OCI-LY3 (cell line): Measurements from ENCODE around the gene XPO6.

ENCODE experiments used
- H2AFZ ChIP-seq: fragments of 200-600, 300-600 bp; shearing (Covaris generic); 2 replicates; pipeline ENCODE4 v1.6.0; 2014; ENCODE audit warnings: antibody characterized with exemption, low read depth, low read length
- H3K27ac ChIP-seq: fragments of 200-600, 300-600 bp; sonication (generic); 2 replicates; pipeline ENCODE4 v1.5.1; 2014; ENCODE audit warnings: mild to moderate bottlenecking, low read length, moderate library complexity, mixed read lengths
- H3K27me3 ChIP-seq: fragments of 200-600, 300-600 bp; sonication (generic); 2 replicates; pipeline ENCODE4 v1.6.1; 2014; ENCODE audit warnings: low read depth, low read length, mixed read lengths
- H3K36me3 ChIP-seq: fragments of 200-600, 300-600 bp; sonication (generic); replicated peaks from 2 replicates; pipeline ENCODE3; 2014; ENCODE audit warnings: low read depth, low read length, mixed read lengths
- H3K4me1 ChIP-seq: fragments of 300-600, 200-600 bp; sonication (generic); 2 replicates; pipeline ENCODE4 v1.6.1; 2014; ENCODE audit warnings: low read length, mixed read lengths
- H3K4me2 ChIP-seq: fragments of 200-600, 300-600 bp; sonication (generic); 2 replicates; pipeline ENCODE4 v1.6.1; 2014; ENCODE audit warnings: low read length, mixed read lengths
- H3K4me3 ChIP-seq: fragments of 300-600, 200-600 bp; sonication (generic); 2 replicates; pipeline ENCODE4 v1.5.1; 2014; ENCODE audit warnings: antibody characterized with exemption, mild to moderate bottlenecking, low read length, moderate library complexity
- H3K79me2 ChIP-seq: fragments of 300-600, 200-600 bp; shearing (Covaris generic); 2 replicates; pipeline ENCODE4 v1.6.1; 2014; ENCODE audit warnings: mild to moderate bottlenecking, low read length, mixed read lengths
- H3K9ac ChIP-seq: fragments of 300-600, 200-600 bp; shearing (Covaris generic); 2 replicates; pipeline ENCODE4 v1.6.0; 2014; ENCODE audit warnings: mild to moderate bottlenecking, low read length, moderate library complexity
- H3K9me3 ChIP-seq: fragments of 200-600, 300-600 bp; shearing (Covaris generic); 2 replicates; pipeline ENCODE4 v1.6.1; 2014; ENCODE audit warnings: low read length, mixed read lengths; ENCODE audit not compliant: insufficient read depth
- H4K20me1 ChIP-seq: fragments of 200-600, 300-600 bp; sonication (generic); 2 replicates; pipeline ENCODE4 v1.6.1; 2016; ENCODE audit warnings: low read length, mixed read lengths; ENCODE audit not compliant: insufficient read depth
- CTCF ChIP-seq: fragments of 200-600, 300-600 bp; sonication (generic); IDR thresholded peaks from 2 replicates; pipeline ENCODE4 v1.5.1; 2014; ENCODE audit warnings: antibody characterized with exemption, low read length, low read depth
- EZH2phosphoT487 ChIP-seq: fragments of 200-600 bp; shearing (Covaris generic); IDR thresholded peaks from 2 replicates; pipeline ENCODE4 v1.6.1; 2018; ENCODE audit warnings: antibody characterized with exemption, mixed run types, low read depth

Gene XPO6

GRCh38 chr16:28140788-28141618 is 70.8 kb downstream of the XPO6 start:
- Histone ChIP-seq H3K79me2 (peaks cover 73% of the 10 kb centered on the region), H3K4me2 (peak overlapping the region; percentile 18; the same call in 1 of the 2 replicates), H2AFZ (no peak overlapping the region), H3K4me1 (peaks cover 9% of the 10 kb centered on the region), H3K36me3 (peaks cover 65% of the 10 kb centered on the region), H4K20me1 (peaks cover 11% of the 10 kb centered on the region), H3K27ac (peak overlapping the region; percentile 57), H3K27me3 (no peaks in the 10 kb centered on the region), H3K9me3 (no peaks in the 10 kb centered on the region), H3K4me3 (no peak overlapping the region), H3K9ac (no peak overlapping the region)
- TF ChIP-seq EZH2phosphoT487 (no peak), CTCF (no peak)

DNA sequence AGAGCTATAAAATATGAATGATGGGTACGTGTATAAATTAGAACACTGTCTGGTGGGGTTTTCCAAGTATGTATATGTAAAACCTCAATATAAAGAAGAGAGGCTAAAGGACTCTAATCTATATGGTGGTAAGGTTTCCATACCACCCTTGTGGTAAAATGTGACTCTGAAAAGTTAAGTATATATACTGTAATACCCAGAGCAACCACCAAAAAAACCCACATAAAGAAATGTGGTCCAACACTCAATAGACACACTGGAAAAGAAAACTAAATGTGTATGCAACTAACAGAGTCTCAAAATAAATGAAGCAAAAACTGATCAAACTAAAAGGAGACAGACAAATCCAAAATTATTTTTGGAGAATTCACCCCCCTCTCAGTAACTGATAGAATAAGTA is 72.2 kb downstream of the XPO6 start:
- peaks cover 11% of the 10 kb centered on the region for H4K20me1 ChIP-seq
- H3K27ac ChIP-seq, result no peak overlapping the region
- no peak overlapping the region for H3K9ac ChIP-seq
- no peak overlapping the region for H2AFZ ChIP-seq
- H3K4me3 ChIP-seq, result no peak overlapping the region
- H3K79me2 ChIP-seq, result peaks cover 68% of the 10 kb centered on the region
- no peak for TF ChIP-seq EZH2phosphoT487
- no peak for TF ChIP-seq CTCF
- no peaks in the 10 kb centered on the region for H3K9me3 ChIP-seq
- H3K4me1 ChIP-seq, result peaks cover 9% of the 10 kb centered on the region
- no peaks in the 10 kb centered on the region for H3K27me3 ChIP-seq
- H3K36me3 ChIP-seq, result peaks cover 66% of the 10 kb centered on the region
- no peak overlapping the region for H3K4me2 ChIP-seq

GRCh38 chr16:28136751-28137434 is 74.9 kb downstream of the XPO6 start:
- H3K9me3 ChIP-seq, result no peaks in the 10 kb centered on the region
- peaks cover 9% of the 10 kb centered on the region for H3K4me1 ChIP-seq
- no peak overlapping the region for H3K4me2 ChIP-seq
- H2AFZ ChIP-seq, result no peak overlapping the region
- H3K27me3 ChIP-seq, result no peaks in the 10 kb centered on the region
- H3K27ac ChIP-seq, result no peak overlapping the region
- H3K36me3 ChIP-seq, result peaks cover 75% of the 10 kb centered on the region
- TF ChIP-seq EZH2phosphoT487, result no peak
- TF ChIP-seq CTCF, result no peak
- H3K79me2 ChIP-seq, result peaks cover 53% of the 10 kb centered on the region
- H3K9ac ChIP-seq, result no peak overlapping the region
- H4K20me1 ChIP-seq, result peaks cover 11% of the 10 kb centered on the region
- H3K4me3 ChIP-seq, result no peak overlapping the region

DNA sequence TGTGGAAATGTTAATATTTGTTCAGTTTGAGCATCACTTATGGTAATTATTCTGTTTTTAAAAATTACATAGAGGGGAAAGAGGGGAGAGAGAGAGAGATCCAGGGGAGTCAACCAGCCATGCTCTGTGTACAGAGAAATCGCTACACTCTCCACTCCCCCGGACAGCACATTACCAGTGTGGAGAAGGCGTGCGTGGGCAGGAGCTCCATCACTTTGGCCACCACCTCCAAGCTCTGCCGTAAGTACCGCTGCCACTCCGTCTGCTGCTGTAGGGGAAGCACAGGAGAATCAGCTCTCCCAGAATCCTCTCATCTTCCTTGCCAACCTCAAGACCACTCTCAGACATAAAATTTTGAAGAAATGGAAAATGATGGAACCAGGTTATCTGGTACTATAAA is 78.1 kb downstream of the XPO6 start:
- H2AFZ ChIP-seq, result no peak overlapping the region
- peaks cover 47% of the 10 kb centered on the region for H3K79me2 ChIP-seq
- no peak overlapping the region for H3K4me2 ChIP-seq
- no peak overlapping the region for H3K9ac ChIP-seq
- peaks cover 6% of the 10 kb centered on the region for H4K20me1 ChIP-seq
- H3K4me3 ChIP-seq, result no peak overlapping the region
- no peaks in the 10 kb centered on the region for H3K4me1 ChIP-seq
- no peak for TF ChIP-seq EZH2phosphoT487
- no peak for TF ChIP-seq CTCF
- peaks cover 86% of the 10 kb centered on the region for H3K36me3 ChIP-seq
- H3K27ac ChIP-seq, result no peak overlapping the region
- H3K27me3 ChIP-seq, result no peaks in the 10 kb centered on the region
- H3K9me3 ChIP-seq, result no peaks in the 10 kb centered on the region
